EH (cell line): ENCODE results near the gene SIAH2.
"Not testable (repeated sequence)": the region's sequence is repeated elsewhere in the genome, so short reads cannot be mapped to it uniquely, and the experiment has no call there.

Experiments
- DNase-seq: peaks from one replicate; pipeline ENCODE4 v3.0.0-alpha.2; 2015; ENCODE audit warnings: low read depth

Gene SIAH2

GRCh38 chr3:150763122-150763840, at the start of gene SIAH2:
TSS of gene SIAH2 (minus strand) at chr3:150763169. CDS start at chr3:150762849, 320 bp downstream.
- peak; percentile 96 for DNase-seq

- no peak for DNase-seq
These were observed 49.0 kb upstream of the SIAH2 start for GRCh38 chr3:150811984-150812383.

- no peak for DNase-seq
These were observed 47.7 kb upstream of the SIAH2 start for GRCh38 chr3:150810641-150811040.

GRCh38 chr3:150806185-150806835, 43.3 kb upstream of the SIAH2 start:
- DNase-seq, result no peak

GRCh38 chr3:150805354-150805753, 42.4 kb upstream of the SIAH2 start:
- no peak for DNase-seq

- no peak for DNase-seq
These were observed 40.5 kb upstream of the SIAH2 start for GRCh38 chr3:150803440-150803985.

GRCh38 chr3:150800722-150801121, 37.8 kb upstream of the SIAH2 start:
- no peak for DNase-seq

GRCh38 chr3:150798122-150798618, 35.2 kb upstream of the SIAH2 start:
- no peak for DNase-seq

GRCh38 chr3:150797155-150797554, 34.2 kb upstream of the SIAH2 start:
- no peak for DNase-seq

GRCh38 chr3:150796527-150796926, 33.6 kb upstream of the SIAH2 start:
- DNase-seq, result not testable (repeated sequence)

GRCh38 chr3:150793641-150794040, 30.7 kb upstream of the SIAH2 start:
- DNase-seq, result no peak

- peak; percentile 20 for DNase-seq
These were observed 27.7 kb upstream of the SIAH2 start for GRCh38 chr3:150790629-150791028.

GRCh38 chr3:150789451-150789850, 26.5 kb upstream of the SIAH2 start:
- DNase-seq, result no peak

- peak; percentile 68 for DNase-seq
These were observed 24.9 kb upstream of the SIAH2 start for GRCh38 chr3:150787741-150788370.

GRCh38 chr3:150786791-150787190, 23.8 kb upstream of the SIAH2 start:
- DNase-seq, result no peak

- no peak for DNase-seq
These were observed 21.8 kb upstream of the SIAH2 start for GRCh38 chr3:150784747-150785125.

- no peak for DNase-seq
These were observed 21.2 kb upstream of the SIAH2 start for GRCh38 chr3:150783920-150784746.

- DNase-seq, result peak; percentile 32
These were observed 20.3 kb upstream of the SIAH2 start for GRCh38 chr3:150783316-150783715.

GRCh38 chr3:150779402-150779858, 16.5 kb upstream of the SIAH2 start:
- DNase-seq, result no peak

- no peak for DNase-seq
These were observed 15.9 kb upstream of the SIAH2 start for GRCh38 chr3:150778793-150779401.

- DNase-seq, result peak; percentile 70
These were observed 12.1 kb upstream of the SIAH2 start for GRCh38 chr3:150775001-150775599.
